Raji (cell line): ENCODE data around the gene CXXC5.

Experiments used
- POLR2A ChIP-seq: IDR thresholded peaks from 2 replicates; pipeline ENCODE4 v1.6.1; 2011; ENCODE audit warnings: low read depth, low read length, control low read depth; ENCODE audit not compliant: insufficient read depth

The CXXC5 gene

DNA sequence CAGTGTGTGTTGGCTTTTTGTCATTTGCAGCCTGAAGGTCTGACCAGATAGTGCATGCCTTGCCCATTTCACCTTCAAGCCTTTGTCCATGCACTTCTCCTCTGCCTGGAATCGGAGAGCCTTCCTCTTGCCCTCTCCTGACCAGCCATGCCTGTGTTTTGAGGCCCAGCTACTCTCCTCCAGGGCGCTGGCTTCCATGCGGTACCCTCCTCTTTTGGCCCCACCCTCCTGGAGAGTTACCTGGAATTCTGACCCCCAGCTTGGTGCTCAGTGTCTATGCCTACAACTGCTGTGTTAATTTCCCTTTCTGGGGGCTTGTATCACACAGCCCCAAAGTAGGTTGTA is 52.5 kb downstream of the CXXC5 start:
- TF ChIP-seq POLR2A = no peak

DNA sequence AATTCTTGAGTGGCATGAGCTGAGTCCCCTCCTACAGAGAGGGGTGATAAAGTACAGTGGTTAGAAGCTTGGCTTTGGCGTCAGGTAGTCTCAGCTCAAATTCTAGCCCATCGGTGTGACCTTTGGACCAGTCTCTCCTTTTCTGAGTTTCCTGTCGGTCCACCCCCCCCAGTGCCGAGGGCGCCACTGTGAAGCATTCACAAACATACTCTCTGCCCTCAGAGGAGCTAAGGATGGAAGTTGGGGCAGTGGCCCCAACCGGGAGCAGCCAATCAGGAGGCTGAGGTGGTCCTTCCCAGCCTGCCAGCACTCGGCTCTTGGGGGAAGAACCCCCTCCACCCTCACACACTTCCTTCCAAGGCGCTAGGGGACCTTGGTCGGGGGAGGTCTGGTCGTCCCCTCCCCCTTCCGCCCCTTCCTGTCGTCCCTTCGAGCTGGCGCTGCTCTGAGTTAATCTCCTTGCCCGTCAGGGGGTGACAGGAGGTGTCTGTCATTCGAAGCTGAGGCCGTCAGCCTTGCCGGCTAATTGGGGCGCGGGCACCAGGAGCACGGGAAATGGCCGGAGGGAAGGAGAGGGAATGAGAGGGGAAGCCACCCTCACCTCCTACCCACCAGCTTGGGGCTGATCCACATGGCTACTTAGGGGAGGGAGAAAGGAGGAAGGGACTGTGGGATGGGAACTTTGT is 53.0 kb downstream of the CXXC5 start:
- no peak for TF ChIP-seq POLR2A

DNA sequence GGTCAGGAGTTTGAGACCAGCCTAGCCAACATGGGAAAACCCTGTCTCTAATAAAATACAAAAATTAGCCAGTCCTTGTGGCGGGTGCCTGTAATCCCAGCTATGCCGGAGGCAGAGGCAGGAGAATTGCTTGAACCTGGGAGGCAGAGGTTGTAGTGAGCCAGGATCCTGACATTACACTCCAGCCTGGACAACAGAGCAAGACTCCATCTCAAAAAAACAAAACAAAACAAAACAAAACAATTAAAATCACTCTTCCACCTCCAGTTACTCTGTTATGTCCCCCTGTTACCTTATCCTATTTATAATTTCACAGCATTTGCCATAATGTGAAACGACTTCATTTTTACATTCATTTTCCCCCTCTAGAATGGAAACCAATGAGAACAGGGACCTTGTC is 54.4 kb downstream of the CXXC5 start:
- TF ChIP-seq POLR2A = no peak

DNA sequence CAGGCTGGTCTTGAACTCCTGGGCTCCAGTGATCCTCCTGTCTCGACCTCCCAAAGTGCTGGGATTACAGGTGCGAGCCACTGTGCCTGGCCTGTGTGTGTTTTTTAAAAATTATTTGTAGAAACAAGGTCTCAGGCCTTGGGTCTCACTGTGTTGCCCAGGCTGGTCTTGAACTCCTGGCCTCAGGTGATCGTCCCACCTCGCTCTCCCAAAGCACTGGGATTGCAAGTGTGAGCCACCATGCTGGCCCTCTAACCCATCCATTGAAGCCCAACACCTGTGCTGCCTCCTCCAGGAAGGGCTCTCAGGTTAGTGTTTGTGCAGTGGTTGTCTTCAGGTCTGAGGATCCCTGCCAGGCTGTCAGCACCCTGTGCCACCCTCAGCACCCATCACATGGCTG is 56.6 kb downstream of the CXXC5 start:
- TF ChIP-seq POLR2A = no peak

DNA sequence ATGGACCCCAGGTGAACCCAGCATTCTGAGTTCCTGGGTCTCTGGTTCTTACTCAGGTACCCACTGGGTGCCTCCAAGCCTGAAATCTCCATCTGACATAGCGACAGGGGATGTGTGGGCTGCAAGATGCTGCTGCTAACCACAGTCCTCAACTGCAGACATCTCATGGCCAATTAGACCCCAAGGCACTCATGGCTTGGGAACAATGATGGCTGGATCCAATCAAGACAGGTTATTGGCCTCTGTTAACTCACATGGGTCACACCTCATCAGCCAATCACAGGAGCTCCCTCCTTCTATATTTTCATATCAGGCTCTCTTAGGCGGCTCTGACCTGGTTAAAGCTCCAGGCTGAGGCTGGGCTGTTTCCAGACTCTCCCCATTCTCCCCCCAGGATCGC is 57.0 kb downstream of the CXXC5 start:
- no peak for TF ChIP-seq POLR2A

DNA sequence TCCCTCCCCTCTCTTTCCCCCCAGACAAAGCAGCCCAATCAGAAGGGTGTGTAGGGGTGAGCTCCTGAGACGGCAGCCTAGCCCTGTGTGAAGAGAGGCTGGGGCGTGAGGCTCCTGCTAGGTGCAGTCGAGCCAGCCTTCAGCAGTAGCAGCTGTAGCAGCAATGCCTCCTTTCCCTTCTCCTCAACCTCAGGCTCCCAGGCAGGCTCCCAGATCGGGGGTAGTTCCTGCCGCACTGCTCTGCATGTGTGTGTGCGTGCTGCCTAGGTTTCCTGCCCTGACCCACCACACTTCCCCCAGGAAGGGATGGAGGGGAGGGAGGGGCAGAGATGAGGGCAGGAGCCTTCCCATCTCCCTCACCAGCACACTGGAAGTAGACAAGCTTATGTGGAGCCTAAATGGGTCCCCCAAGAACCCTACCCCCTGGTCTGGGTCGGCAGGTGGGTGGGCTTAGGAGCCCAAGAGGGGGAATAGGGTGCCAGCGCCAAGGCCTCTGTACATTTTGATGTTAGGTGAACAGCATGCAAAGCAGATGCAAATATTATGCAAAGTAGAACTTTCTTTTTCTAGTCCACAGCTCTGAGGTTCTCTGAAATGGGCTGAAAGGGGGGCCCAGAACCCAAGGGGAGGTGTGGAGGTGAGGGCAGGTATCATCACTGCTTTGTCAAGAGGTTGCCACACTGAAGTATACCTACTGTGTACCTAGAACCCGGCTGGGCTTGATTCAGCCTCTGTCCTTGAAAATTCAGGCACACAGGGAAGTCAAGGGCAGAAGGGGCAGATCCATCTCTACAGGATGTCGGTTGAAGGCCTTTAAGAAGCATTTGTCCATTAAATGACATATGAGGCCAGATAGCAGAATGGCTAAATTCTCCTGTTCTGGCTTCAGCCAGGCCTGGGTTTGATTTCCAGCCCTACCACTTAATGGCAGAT is 57.8 kb downstream of the CXXC5 start:
- TF ChIP-seq POLR2A = no peak

DNA sequence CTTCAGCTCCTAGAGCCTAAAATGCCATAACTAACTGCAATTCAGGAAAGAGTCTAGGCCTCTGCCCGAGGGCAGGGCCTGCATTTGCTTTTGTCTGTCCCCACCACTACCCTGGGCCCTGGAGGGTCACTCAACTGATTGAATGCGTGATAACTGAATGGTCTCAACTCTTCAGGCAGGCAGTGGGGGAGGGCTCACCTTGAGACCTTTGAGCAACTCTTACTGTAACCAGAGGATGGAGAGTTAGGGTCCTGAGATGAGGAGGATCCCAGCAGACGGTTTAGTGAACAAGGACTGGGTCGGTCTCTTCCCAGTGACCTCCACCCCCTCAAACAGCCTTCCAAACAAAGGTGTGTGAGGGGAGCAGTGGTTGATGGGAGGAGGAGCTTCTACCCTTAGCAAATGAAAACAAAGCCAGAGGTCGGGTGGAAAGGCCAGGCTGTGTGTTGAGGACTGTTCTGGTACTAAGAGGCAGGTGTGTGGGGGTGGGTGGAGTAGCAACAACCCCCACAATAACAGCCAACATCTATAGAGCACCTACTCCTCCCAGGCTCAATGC is 59.4 kb downstream of the CXXC5 start:
- TF ChIP-seq POLR2A = no peak

DNA sequence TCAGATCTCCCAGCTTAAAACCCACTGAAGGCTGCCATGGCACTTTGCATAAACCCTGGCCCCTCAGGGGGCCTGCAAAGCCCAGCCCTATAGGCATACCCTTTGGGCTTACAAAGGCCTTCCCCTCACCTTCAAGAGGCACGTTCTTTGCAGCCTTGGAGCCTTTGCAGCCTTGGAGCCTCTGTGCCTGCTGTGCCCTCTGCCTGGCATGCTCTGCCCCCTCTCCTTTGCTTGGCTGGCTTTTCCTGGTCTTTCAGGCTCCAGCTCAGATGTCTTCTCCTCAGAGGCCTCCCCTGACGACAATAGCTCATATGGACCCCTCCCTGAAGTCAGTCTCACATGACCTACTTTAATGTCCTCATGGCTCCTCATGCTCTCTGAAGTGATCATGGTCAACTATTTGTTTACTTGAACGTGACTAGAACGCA is 60.3 kb downstream of the CXXC5 start:
- no peak for TF ChIP-seq POLR2A

DNA sequence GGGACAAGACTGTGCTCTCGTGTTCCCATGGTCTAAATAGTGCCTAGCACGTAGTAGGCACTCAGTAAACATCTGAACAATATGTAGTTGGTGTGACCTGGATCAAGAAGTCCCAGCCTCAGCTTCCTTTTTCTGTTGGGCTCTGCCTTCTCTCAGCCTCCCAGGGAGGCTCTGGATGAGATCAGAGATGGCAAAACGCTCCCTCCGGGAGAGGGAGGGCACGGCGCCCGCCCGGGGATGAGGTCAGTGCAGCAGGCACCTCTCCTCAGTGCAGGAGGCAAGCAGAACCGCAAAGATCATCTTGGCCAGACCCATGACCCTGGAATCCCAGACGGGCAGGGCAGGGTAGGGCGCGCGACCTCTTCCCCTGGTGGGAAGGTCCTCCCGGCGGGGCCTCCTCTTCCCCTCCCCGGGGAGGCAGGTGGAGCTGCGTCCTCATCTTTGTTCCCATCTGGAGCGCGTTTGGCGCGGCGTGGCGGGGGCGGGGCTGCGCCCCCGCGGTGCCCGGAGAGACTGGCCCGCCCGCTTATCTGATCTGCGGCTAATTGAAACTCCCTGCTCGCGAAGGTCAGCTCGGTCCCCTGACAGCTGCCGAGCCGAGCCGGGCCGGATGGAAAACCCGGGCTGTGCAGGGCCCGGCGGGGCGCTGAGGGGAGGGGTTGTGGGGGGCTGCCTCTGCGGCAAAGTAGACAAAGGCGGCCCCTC is 60.9 kb downstream of the CXXC5 start:
- TF ChIP-seq POLR2A = no peak

DNA sequence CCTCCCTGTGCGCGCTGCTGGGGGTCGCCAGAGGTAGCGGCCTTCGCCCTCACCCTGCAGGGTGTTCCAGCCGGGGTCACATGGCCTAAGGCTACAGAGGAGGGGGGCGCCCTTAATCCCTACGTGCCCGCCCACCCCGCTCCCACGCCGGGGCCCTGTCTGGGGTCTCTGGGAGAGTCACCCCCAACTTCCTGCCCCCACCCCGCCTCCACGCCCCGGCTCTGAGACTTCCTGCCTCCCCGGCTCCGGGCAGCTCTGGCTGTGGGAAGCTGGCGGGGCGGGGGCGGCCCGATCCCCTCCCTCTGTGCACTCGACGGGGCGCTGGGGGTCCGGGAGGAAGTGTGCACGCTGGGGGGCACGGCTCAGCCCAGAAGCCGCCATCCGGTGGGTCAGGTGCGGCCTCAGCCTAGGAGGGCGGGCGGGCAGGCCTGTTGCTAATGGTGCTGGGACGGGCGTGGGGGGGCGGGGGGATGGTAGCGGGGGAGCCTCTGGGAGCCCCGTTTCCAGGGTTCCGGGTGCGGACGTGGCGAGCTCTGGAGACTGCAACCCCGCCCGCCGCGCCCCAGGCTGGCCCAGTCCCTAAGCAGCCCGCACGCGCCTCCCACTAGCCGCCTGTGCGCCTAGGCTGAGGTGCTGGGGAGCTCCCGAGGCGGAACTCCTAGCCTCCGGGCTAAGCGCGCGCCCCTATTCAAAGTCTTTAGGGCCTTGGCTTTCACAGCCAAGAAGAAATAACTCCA is 61.6 kb downstream of the CXXC5 start:
- TF ChIP-seq POLR2A = no peak

DNA sequence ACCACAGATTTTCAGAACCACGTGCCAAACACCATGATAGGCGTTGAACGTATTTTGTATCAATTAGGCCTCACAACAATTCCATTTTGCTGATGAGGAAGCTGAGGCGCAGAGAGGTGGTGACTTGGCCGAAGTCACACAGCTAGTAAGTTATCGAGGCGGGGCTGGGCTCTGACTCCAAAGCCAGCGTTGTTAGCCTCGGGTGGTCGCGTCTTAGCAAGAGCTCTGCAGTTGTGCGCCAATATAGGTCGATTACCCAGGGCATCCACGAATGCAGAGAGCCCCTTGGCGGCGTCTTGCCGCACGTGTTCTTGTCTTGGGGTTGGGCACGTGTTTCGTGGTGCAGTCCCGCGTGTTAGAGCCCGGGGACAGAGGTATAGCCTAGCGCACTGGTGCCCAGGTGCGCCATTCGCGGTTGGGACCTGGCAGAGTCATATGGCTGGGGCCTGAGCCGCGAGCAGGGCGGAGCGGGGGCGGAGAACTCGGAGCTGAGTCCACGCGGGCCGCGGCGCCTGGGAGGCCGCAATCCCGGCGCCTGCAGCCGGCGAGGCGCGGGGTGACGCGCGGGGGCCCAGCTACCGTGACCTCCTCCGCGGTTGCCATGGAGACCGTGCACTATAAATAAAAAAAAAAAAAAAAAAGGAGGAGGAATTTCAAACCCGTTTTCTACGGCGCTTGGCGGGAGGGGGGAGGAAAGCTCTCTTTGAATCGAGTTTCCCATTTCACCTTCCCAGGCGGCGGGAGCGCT is 62.3 kb downstream of the CXXC5 start:
- no peak for TF ChIP-seq POLR2A

DNA sequence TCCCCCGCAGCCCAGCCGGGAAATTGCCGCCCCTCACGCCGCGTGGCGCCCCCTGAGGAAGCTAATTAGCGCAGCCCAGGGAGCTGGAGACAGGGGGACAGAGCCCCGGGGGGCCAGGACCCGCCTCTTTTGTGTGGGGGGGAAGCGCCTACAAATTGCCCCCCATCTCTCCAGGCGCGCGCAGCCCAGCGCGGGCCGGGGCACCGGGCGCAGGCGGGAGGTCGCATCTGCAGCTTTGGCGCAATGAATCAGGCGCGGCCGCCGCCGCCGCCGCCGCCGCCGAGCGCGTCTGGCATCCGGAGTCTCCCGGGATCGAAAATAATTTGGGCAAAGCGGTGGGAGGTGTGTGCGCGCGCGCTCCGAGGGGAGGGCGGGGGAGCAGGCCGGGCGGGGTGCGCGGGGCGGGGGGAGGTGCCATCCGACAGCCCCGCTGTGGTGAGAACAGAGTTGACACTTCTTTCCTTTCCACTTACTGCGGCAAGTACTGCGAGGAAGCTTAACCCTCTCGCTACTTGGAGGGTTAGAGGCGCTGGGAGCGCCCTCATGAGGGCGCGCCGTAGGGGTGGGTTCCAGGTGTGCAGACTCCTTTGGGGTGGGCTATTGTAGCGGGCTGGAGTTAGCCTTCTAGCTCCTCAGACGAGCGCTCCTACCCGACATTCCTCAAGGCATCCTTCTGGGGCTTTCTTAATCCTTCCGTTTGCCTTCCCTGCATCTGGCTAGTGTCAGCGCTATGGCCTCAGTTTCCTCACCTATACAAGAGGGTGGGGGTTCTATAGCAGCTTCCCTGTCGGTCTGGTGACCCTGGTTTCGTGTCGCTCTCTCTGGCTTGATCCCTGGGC is 63.1 kb downstream of the CXXC5 start:
- no peak for TF ChIP-seq POLR2A

DNA sequence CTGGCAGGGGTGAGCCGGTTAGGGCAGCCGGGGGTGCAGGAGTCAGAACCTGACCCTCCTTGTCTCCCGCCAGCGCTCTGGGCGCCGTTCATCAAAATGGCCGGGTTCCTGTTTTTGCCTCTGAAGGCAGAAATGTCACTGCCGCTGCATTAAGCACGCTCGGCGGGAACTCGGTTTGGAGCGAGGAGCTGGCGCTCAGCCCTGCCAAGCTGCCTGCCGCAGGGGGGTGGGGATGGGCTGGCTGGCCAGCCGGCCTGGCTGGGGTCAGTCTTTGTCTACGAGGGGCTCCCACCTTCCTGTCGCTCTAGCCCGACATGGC is 63.7 kb downstream of the CXXC5 start:
- TF ChIP-seq POLR2A = no peak

DNA sequence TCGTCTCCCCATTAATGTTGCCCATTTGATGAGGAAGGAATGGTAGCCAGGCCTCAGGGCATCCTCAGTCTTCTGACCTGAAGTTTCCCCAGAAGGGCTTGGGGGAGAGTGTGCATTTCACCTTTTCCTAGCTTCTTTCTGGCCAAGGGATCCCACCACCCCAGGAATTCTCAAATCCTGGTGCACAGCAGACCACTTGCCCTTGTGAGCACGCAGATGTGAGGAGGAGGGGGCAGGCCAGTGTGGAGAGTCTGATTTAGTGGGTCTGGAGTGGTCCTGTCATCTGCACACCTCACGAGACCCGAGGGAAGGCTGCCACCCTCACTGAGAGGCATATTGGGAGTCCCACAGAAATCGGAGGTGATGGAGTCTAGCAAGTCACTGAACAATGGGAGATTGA is 64.3 kb downstream of the CXXC5 start:
- no peak for TF ChIP-seq POLR2A

DNA sequence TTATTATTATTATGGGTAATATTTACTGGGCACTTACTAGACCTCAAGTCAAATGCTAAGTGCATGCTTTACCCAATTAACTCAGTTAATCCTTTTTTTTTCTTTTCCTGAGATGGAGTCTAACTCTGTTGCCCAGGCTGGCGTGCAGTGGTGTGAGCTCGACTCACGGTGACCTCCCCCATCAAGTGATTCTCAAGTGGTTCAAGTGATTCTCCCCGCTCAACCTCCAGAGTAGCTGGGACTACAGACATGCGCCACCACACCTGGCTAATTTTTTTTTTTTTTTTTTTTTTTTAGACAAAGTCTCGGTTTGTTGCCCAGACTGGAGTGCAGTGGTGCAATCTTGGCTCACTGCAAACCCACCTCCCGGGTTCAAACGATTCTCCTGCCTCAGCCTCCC is 69.1 kb downstream of the CXXC5 start:
- no peak for TF ChIP-seq POLR2A
